ENCODE data around the gene NAPB. TPM values are rescaled to one million over a fixed set of nuclear protein-coding genes. Genes with fewer than 3 reads are reported as not detected.

Gene NAPB
- total RNA-seq, 1 donor from 2014 or later: 8.9 TPM

- Histone ChIP-seq H3K4me1 (ENCODE audit: control insufficient read depth in 3 of 3, insufficient read depth in 3 of 3, low read length in 3 of 3) (no peaks in the 10 kb centered on the region), H3K4me3 (ENCODE audit: low read length in 3 of 3) (no peak within 1 kb of the TSS), H3K27ac (ENCODE audit: low read depth, low read length) (no peak within 1 kb of the TSS), H3K9me3 (ENCODE audit: control insufficient read depth in 3 of 3, low read length in 3 of 3) (peaks cover 0 to 2% (median 0%) of the 10 kb centered on the region in 3 donors), H3K9ac (ENCODE audit: low read depth in 1 of 3, low read length in 3 of 3) (no peak within 1 kb of the TSS), H3K27me3 (ENCODE audit: control insufficient read depth in 3 of 3, insufficient read depth in 3 of 3, low read length in 3 of 3) (peaks cover 4 to 11% (median 8%) of the 10 kb centered on the region in 3 donors), H3K36me3 (ENCODE audit: control insufficient read depth in 3 of 3, insufficient read depth in 3 of 3, low read length in 3 of 3) (no peaks in the 10 kb centered on the region)
These were observed 31.5 kb upstream of the NAPB start, which contains the start of gene CST11 for GRCh38 chr20:23452776-23453175. Gene CST11, minus strand, starts transcription at chr20:23452876. Its CDS starts 65 bp downstream, at chr20:23452811.

- Histone ChIP-seq H3K9me3 (ENCODE audit: control insufficient read depth in 3 of 3, low read length in 3 of 3) (peaks cover 0 to 2% (median 0%) of the 10 kb centered on the region in 3 donors), H3K36me3 (ENCODE audit: control insufficient read depth in 3 of 3, insufficient read depth in 3 of 3, low read length in 3 of 3) (no peaks in the 10 kb centered on the region), H3K4me1 (ENCODE audit: control insufficient read depth in 3 of 3, insufficient read depth in 3 of 3, low read length in 3 of 3) (no peaks in the 10 kb centered on the region), H3K9ac (ENCODE audit: low read depth in 1 of 3, low read length in 3 of 3) (no peak overlapping the region), H3K27me3 (ENCODE audit: control insufficient read depth in 3 of 3, insufficient read depth in 3 of 3, low read length in 3 of 3) (peaks cover 4 to 11% (median 8%) of the 10 kb centered on the region in 3 donors), H3K4me3 (ENCODE audit: low read length in 3 of 3) (no peak overlapping the region), H3K27ac (ENCODE audit: low read depth, low read length) (no peak overlapping the region)
These were observed 30.7 kb upstream of the NAPB start for GRCh38 chr20:23451956-23452487.

- peaks cover 4 to 11% (median 8%) of the 10 kb centered on the region in 3 donors for H3K27me3 ChIP-seq (ENCODE audit: control insufficient read depth in 3 of 3, insufficient read depth in 3 of 3, low read length in 3 of 3)
- H3K4me1 ChIP-seq (ENCODE audit: control insufficient read depth in 3 of 3, insufficient read depth in 3 of 3, low read length in 3 of 3): no peaks in the 10 kb centered on the region
- H3K27ac ChIP-seq (ENCODE audit: low read depth, low read length): no peak overlapping the region
- no peaks in the 10 kb centered on the region for H3K36me3 ChIP-seq (ENCODE audit: control insufficient read depth in 3 of 3, insufficient read depth in 3 of 3, low read length in 3 of 3)
- no peak overlapping the region for H3K9ac ChIP-seq (ENCODE audit: low read depth in 1 of 3, low read length in 3 of 3)
- peaks cover 0 to 2% (median 0%) of the 10 kb centered on the region in 3 donors for H3K9me3 ChIP-seq (ENCODE audit: control insufficient read depth in 3 of 3, low read length in 3 of 3)
- no peak overlapping the region for H3K4me3 ChIP-seq (ENCODE audit: low read length in 3 of 3)
These were observed 29.6 kb upstream of the NAPB start for GRCh38 chr20:23450877-23451276.

- Histone ChIP-seq H3K4me1 (ENCODE audit: control insufficient read depth in 3 of 3, insufficient read depth in 3 of 3, low read length in 3 of 3) (no peaks in the 10 kb centered on the region), H3K9ac (ENCODE audit: low read depth in 1 of 3, low read length in 3 of 3) (no peak overlapping the region)
These were observed 28.1 kb upstream of the NAPB start for GRCh38 chr20:23449421-23449820.

GRCh38 chr20:23448167-23448566, 26.9 kb upstream of the NAPB start:
- H3K4me1 ChIP-seq (ENCODE audit: control insufficient read depth in 3 of 3, insufficient read depth in 3 of 3, low read length in 3 of 3): no peaks in the 10 kb centered on the region
- no peak overlapping the region for H3K9ac ChIP-seq (ENCODE audit: low read depth in 1 of 3, low read length in 3 of 3)
- no peak overlapping the region for H3K27ac ChIP-seq (ENCODE audit: low read depth, low read length)
- H3K27me3 ChIP-seq (ENCODE audit: control insufficient read depth in 3 of 3, insufficient read depth in 3 of 3, low read length in 3 of 3): peaks cover 0 to 6% (median 4%) of the 10 kb centered on the region in 3 donors
- no peak overlapping the region for H3K4me3 ChIP-seq (ENCODE audit: low read length in 3 of 3)
- no peaks in the 10 kb centered on the region for H3K9me3 ChIP-seq (ENCODE audit: control insufficient read depth in 3 of 3, low read length in 3 of 3)
- no peaks in the 10 kb centered on the region for H3K36me3 ChIP-seq (ENCODE audit: control insufficient read depth in 3 of 3, insufficient read depth in 3 of 3, low read length in 3 of 3)

More at GRCh38 chr20:23449421-23449820, 28.1 kb upstream of the NAPB start:
- no peaks in the 10 kb centered on the region for H3K36me3 ChIP-seq (ENCODE audit: control insufficient read depth in 3 of 3, insufficient read depth in 3 of 3, low read length in 3 of 3)
- H3K27ac ChIP-seq (ENCODE audit: low read depth, low read length): no peak overlapping the region
- H3K9me3 ChIP-seq (ENCODE audit: control insufficient read depth in 3 of 3, low read length in 3 of 3): no peaks in the 10 kb centered on the region
- peaks cover 4 to 11% (median 8%) of the 10 kb centered on the region in 3 donors for H3K27me3 ChIP-seq (ENCODE audit: control insufficient read depth in 3 of 3, insufficient read depth in 3 of 3, low read length in 3 of 3)
- no peak overlapping the region for H3K4me3 ChIP-seq (ENCODE audit: low read length in 3 of 3)

GRCh38 chr20:23446505-23446904, 25.2 kb upstream of the NAPB start:
- Histone ChIP-seq H3K9me3 (ENCODE audit: control insufficient read depth in 3 of 3, low read length in 3 of 3) (no peaks in the 10 kb centered on the region), H3K9ac (ENCODE audit: low read depth in 1 of 3, low read length in 3 of 3) (no peak overlapping the region), H3K27me3 (ENCODE audit: control insufficient read depth in 3 of 3, insufficient read depth in 3 of 3, low read length in 3 of 3) (peaks cover 0 to 5% (median 0%) of the 10 kb centered on the region in 3 donors), H3K27ac (ENCODE audit: low read depth, low read length) (no peak overlapping the region), H3K4me3 (ENCODE audit: low read length in 3 of 3) (no peak overlapping the region), H3K4me1 (ENCODE audit: control insufficient read depth in 3 of 3, insufficient read depth in 3 of 3, low read length in 3 of 3) (no peaks in the 10 kb centered on the region), H3K36me3 (ENCODE audit: control insufficient read depth in 3 of 3, insufficient read depth in 3 of 3, low read length in 3 of 3) (no peaks in the 10 kb centered on the region)

- Histone ChIP-seq H3K27ac (ENCODE audit: low read depth, low read length) (no peak overlapping the region), H3K9ac (ENCODE audit: low read depth in 1 of 3, low read length in 3 of 3) (no peak overlapping the region), H3K36me3 (ENCODE audit: control insufficient read depth in 3 of 3, insufficient read depth in 3 of 3, low read length in 3 of 3) (no peaks in the 10 kb centered on the region), H3K4me3 (ENCODE audit: low read length in 3 of 3) (no peak overlapping the region), H3K4me1 (ENCODE audit: control insufficient read depth in 3 of 3, insufficient read depth in 3 of 3, low read length in 3 of 3) (no peaks in the 10 kb centered on the region), H3K9me3 (ENCODE audit: control insufficient read depth in 3 of 3, low read length in 3 of 3) (no peaks in the 10 kb centered on the region), H3K27me3 (ENCODE audit: control insufficient read depth in 3 of 3, insufficient read depth in 3 of 3, low read length in 3 of 3) (no peaks in the 10 kb centered on the region)
These were observed 24.4 kb upstream of the NAPB start for GRCh38 chr20:23445596-23446217.

- no peak overlapping the region for H3K27ac ChIP-seq (ENCODE audit: low read depth, low read length)
These were observed 23.6 kb upstream of the NAPB start for GRCh38 chr20:23444859-23445258.

GRCh38 chr20:23442436-23442835, 21.1 kb upstream of the NAPB start:
- Histone ChIP-seq H3K9me3 (ENCODE audit: control insufficient read depth in 3 of 3, low read length in 3 of 3) (no peaks in the 10 kb centered on the region), H3K4me3 (ENCODE audit: low read length in 3 of 3) (no peak overlapping the region), H3K27ac (ENCODE audit: low read depth, low read length) (no peak overlapping the region), H3K36me3 (ENCODE audit: control insufficient read depth in 3 of 3, insufficient read depth in 3 of 3, low read length in 3 of 3) (no peaks in the 10 kb centered on the region), H3K9ac (ENCODE audit: low read depth in 1 of 3, low read length in 3 of 3) (no peak overlapping the region), H3K4me1 (ENCODE audit: control insufficient read depth in 3 of 3, insufficient read depth in 3 of 3, low read length in 3 of 3) (no peaks in the 10 kb centered on the region), H3K27me3 (ENCODE audit: control insufficient read depth in 3 of 3, insufficient read depth in 3 of 3, low read length in 3 of 3) (no peaks in the 10 kb centered on the region)

More at GRCh38 chr20:23444859-23445258, 23.6 kb upstream of the NAPB start:
- Histone ChIP-seq H3K27me3 (ENCODE audit: control insufficient read depth in 3 of 3, insufficient read depth in 3 of 3, low read length in 3 of 3) (no peaks in the 10 kb centered on the region), H3K9ac (ENCODE audit: low read depth in 1 of 3, low read length in 3 of 3) (no peak overlapping the region), H3K36me3 (ENCODE audit: control insufficient read depth in 3 of 3, insufficient read depth in 3 of 3, low read length in 3 of 3) (no peaks in the 10 kb centered on the region), H3K4me3 (ENCODE audit: low read length in 3 of 3) (no peak overlapping the region), H3K9me3 (ENCODE audit: control insufficient read depth in 3 of 3, low read length in 3 of 3) (no peaks in the 10 kb centered on the region), H3K4me1 (ENCODE audit: control insufficient read depth in 3 of 3, insufficient read depth in 3 of 3, low read length in 3 of 3) (no peaks in the 10 kb centered on the region)

- no peak overlapping the region for H3K27ac ChIP-seq (ENCODE audit: low read depth, low read length)
- H3K4me3 ChIP-seq (ENCODE audit: low read length in 3 of 3): no peak overlapping the region
- no peaks in the 10 kb centered on the region for H3K27me3 ChIP-seq (ENCODE audit: control insufficient read depth in 3 of 3, insufficient read depth in 3 of 3, low read length in 3 of 3)
- H3K9me3 ChIP-seq (ENCODE audit: control insufficient read depth in 3 of 3, low read length in 3 of 3): no peaks in the 10 kb centered on the region
- H3K36me3 ChIP-seq (ENCODE audit: control insufficient read depth in 3 of 3, insufficient read depth in 3 of 3, low read length in 3 of 3): no peaks in the 10 kb centered on the region
- no peak overlapping the region for H3K9ac ChIP-seq (ENCODE audit: low read depth in 1 of 3, low read length in 3 of 3)
- H3K4me1 ChIP-seq (ENCODE audit: control insufficient read depth in 3 of 3, insufficient read depth in 3 of 3, low read length in 3 of 3): no peaks in the 10 kb centered on the region
These were observed 20.6 kb upstream of the NAPB start for GRCh38 chr20:23441850-23442313.

Measured in skeletal muscle tissue (tissue), 4 donors.